RWPE2 (cell line): ENCODE measurements around the gene SHD.
"Not testable (repeated sequence)": the region's sequence is repeated elsewhere in the genome, so short reads cannot be mapped to it uniquely, and the experiment has no call there.

ENCODE experiments used
- ATAC-seq: fragments of 200-7000 bp; cut with Tn5 transposase; 3 replicates; pipeline ENCODE4 v1.9.1; 2021; ENCODE audit warnings: low read depth
- DNase-seq: peaks from one replicate; pipeline ENCODE4 v3.0.0-alpha.2; 2020; ENCODE audit warnings: low spot score
- H3K27ac ChIP-seq: fragments of 450-650 bp; 2 replicates; pipeline ENCODE4 v1.5.1; 2017; ENCODE audit warnings: mild to moderate bottlenecking; ENCODE audit not compliant: poor library complexity, severe bottlenecking
- H3K27me3 ChIP-seq: fragments of 250-450 bp; sonication (Bioruptor Pico); 2 replicates; pipeline ENCODE4 v1.5.1; 2021; ENCODE audit warnings: mild to moderate bottlenecking, moderate library complexity; ENCODE audit not compliant: insufficient read depth, poor library complexity, severe bottlenecking
- H3K36me3 ChIP-seq: fragments of 250-450 bp; sonication (Bioruptor Pico); 2 replicates; pipeline ENCODE4 v1.5.1; 2020; ENCODE audit warnings: low read depth, mild to moderate bottlenecking, moderate library complexity
- H3K4me1 ChIP-seq: fragments of 250-450 bp; sonication (Bioruptor Pico); 2 replicates; pipeline ENCODE4 v1.5.1; 2021; ENCODE audit warnings: mild to moderate bottlenecking, moderate library complexity; ENCODE audit not compliant: insufficient read depth, poor library complexity, severe bottlenecking
- H3K4me3 ChIP-seq: fragments of 250-450 bp; sonication (Bioruptor Pico); 2 replicates; pipeline ENCODE4 v1.5.1; 2021; ENCODE audit warnings: mild to moderate bottlenecking, moderate library complexity; ENCODE audit not compliant: severe bottlenecking
- H3K9me3 ChIP-seq: fragments of 250-450 bp; sonication (Bioruptor Pico); 2 replicates; pipeline ENCODE4 v1.5.1; 2021; ENCODE audit warnings: mild to moderate bottlenecking, moderate library complexity; ENCODE audit not compliant: severe bottlenecking
- CTCF ChIP-seq: fragments of 450-650 bp; IDR thresholded peaks from one replicate; pipeline ENCODE4 v1.5.1; 2017; ENCODE audit warnings: mild to moderate bottlenecking, moderate library complexity; ENCODE audit not compliant: poor library complexity, severe bottlenecking

Gene SHD

GRCh38 chr19:4234142-4234861 is 44.8 kb upstream of the SHD start:
- ATAC-seq (no peak), DNase-seq (no peak)
- Histone ChIP-seq H3K27ac (no peak overlapping the region), H3K9me3 (no peaks in the 10 kb centered on the region), H3K36me3 (no peaks in the 10 kb centered on the region), H3K4me3 (no peak overlapping the region), H3K27me3 (no peaks in the 10 kb centered on the region), H3K4me1 (no peaks in the 10 kb centered on the region)
- no peak for TF ChIP-seq CTCF

- no peak for TF ChIP-seq CTCF
- no peaks in the 10 kb centered on the region for H3K9me3 ChIP-seq
- no peak for ATAC-seq
- no peak overlapping the region for H3K27ac ChIP-seq
- no peak for DNase-seq
- no peak overlapping the region for H3K4me3 ChIP-seq
- H3K4me1 ChIP-seq: no peaks in the 10 kb centered on the region
- no peaks in the 10 kb centered on the region for H3K27me3 ChIP-seq
- H3K36me3 ChIP-seq: no peaks in the 10 kb centered on the region
These were observed 44.2 kb upstream of the SHD start for GRCh38 chr19:4234862-4235201.

- H3K9me3 ChIP-seq, H3K27ac ChIP-seq, H3K27me3 ChIP-seq, DNase-seq, H3K36me3 ChIP-seq, H3K4me1 ChIP-seq, H3K4me3 ChIP-seq, ATAC-seq: not testable (repeated sequence)
These were observed 41.6 kb upstream of the SHD start for GRCh38 chr19:4237510-4237909.

GRCh38 chr19:4238831-4239230 is 40.2 kb upstream of the SHD start:
- Histone ChIP-seq H3K27me3 (no peaks in the 10 kb centered on the region), H3K4me3 (no peak overlapping the region), H3K36me3 (no peaks in the 10 kb centered on the region), H3K9me3 (no peaks in the 10 kb centered on the region), H3K4me1 (no peaks in the 10 kb centered on the region), H3K27ac (no peak overlapping the region)
- no peak for TF ChIP-seq CTCF
- DNase-seq (no peak), ATAC-seq (no peak)

- Histone ChIP-seq H3K36me3 (no peaks in the 10 kb centered on the region), H3K4me1 (no peaks in the 10 kb centered on the region), H3K4me3 (no peak overlapping the region), H3K27ac (no peak overlapping the region), H3K27me3 (no peaks in the 10 kb centered on the region), H3K9me3 (no peaks in the 10 kb centered on the region)
- no peak for DNase-seq
- no peak for TF ChIP-seq CTCF
- no peak for ATAC-seq
These were observed 37.1 kb upstream of the SHD start for GRCh38 chr19:4241824-4242430.

GRCh38 chr19:4245938-4246337 is 33.1 kb upstream of the SHD start:
- H3K4me3 ChIP-seq, H3K27me3 ChIP-seq, H3K9me3 ChIP-seq, DNase-seq, H3K4me1 ChIP-seq, ATAC-seq, H3K27ac ChIP-seq: not testable (repeated sequence)
- H3K36me3 ChIP-seq: peaks cover 14% of the 10 kb centered on the region
